HG03521 (cell line): Measurements from ENCODE around the gene POU2F1.

ENCODE experiments used
- ATAC-seq: cut with Tn5 transposase; IDR thresholded peaks from one replicate; pipeline ENCODE4 v1.9.1; 2021; ENCODE audit warnings: mild to moderate bottlenecking, moderate library complexity; ENCODE audit not compliant: unreplicated experiment

Gene POU2F1

GRCh38 chr1:167360120-167360519 is 139.4 kb downstream of the POU2F1 start:
- no peak for ATAC-seq

GRCh38 chr1:167362638-167363037 is 142.0 kb downstream of the POU2F1 start:
- no peak for ATAC-seq

- no peak for ATAC-seq
Measured at GRCh38 chr1:167364826-167365225, 144.1 kb downstream of the POU2F1 start.

- ATAC-seq: no peak
Measured at GRCh38 chr1:167365360-167365759, 144.7 kb downstream of the POU2F1 start.

GRCh38 chr1:167367705-167368104 is 147.0 kb downstream of the POU2F1 start:
- ATAC-seq: no peak

GRCh38 chr1:167369175-167369574 is 148.5 kb downstream of the POU2F1 start:
- no peak for ATAC-seq

- no peak for ATAC-seq
Measured at GRCh38 chr1:167369933-167370332, 149.2 kb downstream of the POU2F1 start.

- no peak for ATAC-seq
Measured at GRCh38 chr1:167371030-167371429, 150.3 kb downstream of the POU2F1 start.

GRCh38 chr1:167373398-167373797 is 152.7 kb downstream of the POU2F1 start:
- ATAC-seq: no peak

- no peak for ATAC-seq
Measured at GRCh38 chr1:167373986-167374385, 153.3 kb downstream of the POU2F1 start.

- no peak for ATAC-seq
Measured at GRCh38 chr1:167375949-167376348, 155.3 kb downstream of the POU2F1 start.

GRCh38 chr1:167387251-167387910 is 166.7 kb downstream of the POU2F1 start:
- ATAC-seq: no peak

- ATAC-seq: no peak
Measured at GRCh38 chr1:167388976-167389375, 168.3 kb downstream of the POU2F1 start.

- ATAC-seq: no peak
Measured at GRCh38 chr1:167392200-167392696, 171.6 kb downstream of the POU2F1 start.

GRCh38 chr1:167400359-167400953 is 179.8 kb downstream of the POU2F1 start:
- ATAC-seq: no peak

GRCh38 chr1:167401260-167401873 is 180.7 kb downstream of the POU2F1 start:
- ATAC-seq: no peak

GRCh38 chr1:167404161-167404888 is 183.6 kb downstream of the POU2F1 start:
- ATAC-seq: no peak

- no peak for ATAC-seq
Measured at GRCh38 chr1:167404908-167405307, 184.2 kb downstream of the POU2F1 start.

GRCh38 chr1:167408355-167408754 is 187.7 kb downstream of the POU2F1 start:
- no peak for ATAC-seq

- no peak for ATAC-seq
Measured at GRCh38 chr1:167409183-167409582, 188.5 kb downstream of the POU2F1 start.

GRCh38 chr1:167412072-167412471 is 191.4 kb downstream of the POU2F1 start:
- ATAC-seq: no peak
